ENCODE measurements around the gene MYOF. TPM values are rescaled to one million over a fixed set of nuclear protein-coding genes. Genes with fewer than 3 reads are reported as not detected.

MYOF gene
- total and polyA plus RNA-seq, 10 of the 15 experiments (the other 5 are each of a cell fraction or from before 2014, with no cell fraction given) = 0.02 to 0.59 (median 0.17) TPM

DNA sequence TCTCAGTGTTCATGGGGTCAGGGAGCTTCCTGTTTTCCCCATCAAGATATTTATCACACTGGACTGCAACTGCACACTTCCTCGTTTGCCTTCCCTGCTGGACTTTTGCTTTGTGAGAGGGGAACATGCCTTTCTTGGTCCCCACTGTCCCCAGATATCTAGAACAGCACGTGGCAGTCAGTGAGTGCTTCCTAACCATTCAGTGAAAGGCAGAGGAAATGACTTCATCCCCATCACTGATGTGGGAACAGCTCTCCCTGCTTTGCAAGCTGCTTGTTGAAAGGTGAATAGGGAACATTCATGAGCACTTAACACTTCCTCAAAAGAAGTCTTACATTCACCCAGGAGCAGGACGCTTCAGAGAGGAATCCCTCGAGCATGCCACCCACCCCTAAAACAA, 135.4 kb downstream of the MYOF start (continued):
- TF ChIP-seq, protein P1, sequence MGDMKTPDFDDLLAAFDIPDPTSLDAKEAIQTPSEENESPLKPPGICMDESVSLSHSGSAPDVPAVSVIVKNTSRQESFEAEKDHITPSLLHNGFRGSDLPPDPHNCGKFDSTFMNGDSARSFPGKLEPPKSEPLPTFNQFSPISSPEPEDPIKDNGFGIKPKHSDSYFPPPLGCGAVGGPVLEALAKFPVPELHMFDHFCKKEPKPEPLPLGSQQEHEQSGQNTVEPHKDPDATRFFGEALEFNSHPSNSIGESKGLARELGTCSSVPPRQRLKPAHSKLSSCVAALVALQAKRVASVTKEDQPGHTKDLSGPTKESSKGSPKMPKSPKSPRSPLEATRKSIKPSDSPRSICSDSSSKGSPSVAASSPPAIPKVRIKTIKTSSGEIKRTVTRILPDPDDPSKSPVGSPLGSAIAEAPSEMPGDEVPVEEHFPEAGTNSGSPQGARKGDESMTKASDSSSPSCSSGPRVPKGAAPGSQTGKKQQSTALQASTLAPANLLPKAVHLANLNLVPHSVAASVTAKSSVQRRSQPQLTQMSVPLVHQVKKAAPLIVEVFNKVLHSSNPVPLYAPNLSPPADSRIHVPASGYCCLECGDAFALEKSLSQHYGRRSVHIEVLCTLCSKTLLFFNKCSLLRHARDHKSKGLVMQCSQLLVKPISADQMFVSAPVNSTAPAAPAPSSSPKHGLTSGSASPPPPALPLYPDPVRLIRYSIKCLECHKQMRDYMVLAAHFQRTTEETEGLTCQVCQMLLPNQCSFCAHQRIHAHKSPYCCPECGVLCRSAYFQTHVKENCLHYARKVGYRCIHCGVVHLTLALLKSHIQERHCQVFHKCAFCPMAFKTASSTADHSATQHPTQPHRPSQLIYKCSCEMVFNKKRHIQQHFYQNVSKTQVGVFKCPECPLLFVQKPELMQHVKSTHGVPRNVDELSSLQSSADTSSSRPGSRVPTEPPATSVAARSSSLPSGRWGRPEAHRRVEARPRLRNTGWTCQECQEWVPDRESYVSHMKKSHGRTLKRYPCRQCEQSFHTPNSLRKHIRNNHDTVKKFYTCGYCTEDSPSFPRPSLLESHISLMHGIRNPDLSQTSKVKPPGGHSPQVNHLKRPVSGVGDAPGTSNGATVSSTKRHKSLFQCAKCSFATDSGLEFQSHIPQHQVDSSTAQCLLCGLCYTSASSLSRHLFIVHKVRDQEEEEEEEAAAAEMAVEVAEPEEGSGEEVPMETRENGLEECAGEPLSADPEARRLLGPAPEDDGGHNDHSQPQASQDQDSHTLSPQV (IDR thresholded peaks at IDR 0.05) = no peak

DNA sequence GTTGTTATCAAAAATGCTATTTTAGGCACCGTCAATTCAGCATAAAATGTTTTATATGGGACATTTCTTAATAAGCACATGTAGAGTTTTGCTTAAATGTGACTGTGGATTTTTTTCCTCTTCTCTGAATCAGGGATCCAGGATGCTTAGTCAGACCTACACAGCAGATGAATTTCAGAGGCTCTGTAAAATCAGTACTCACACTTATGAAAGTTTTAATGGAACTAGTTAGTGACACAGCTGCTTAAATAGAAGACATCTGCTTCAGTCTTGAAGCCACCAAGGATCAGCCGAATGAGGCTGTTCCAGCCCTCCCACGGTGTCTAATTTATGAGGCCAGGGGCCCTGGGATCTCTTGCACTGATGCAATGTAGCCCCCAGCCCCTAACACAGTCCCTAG, 136.0 kb downstream of the MYOF start:
- no peak overlapping the region for H3K9ac ChIP-seq (ENCODE audit: control insufficient read depth, insufficient read depth, low read length)
- intact Hi-C loops (cut with micrococcal nuclease; ENCODE audit: unreplicated experiment) = loop anchor here (5.0 kb wide), 1 partner anchor 34 kb away; no protein-coding TSS in a partner anchor
- WGBS (ENCODE audit: insufficient coverage, insufficient replicate concordance, low lambda C conversion rate, missing lambda C conversion rate) = 48% methylated on average over 3 of the region's 3 CpGs
- ChIA-PET RAD21 (ENCODE audit: unreplicated experiment) (interaction anchor here (1.3 kb wide), 1 partner anchor 230 kb away, joined by 4 read pairs; no protein-coding TSS in a partner anchor), CTCF (interaction anchor here (1.2 to 1.6 kb wide), 3 partner anchors 9 to 136 kb away, joined by 3 to 5 read pairs (median 3); partner anchors contain the start of gene MYOF), SMC1A (ENCODE audit: uncharacterized antibody, unreplicated experiment) (no interaction called here), POLR2A (no interaction called here)
- H2AFZ ChIP-seq (ENCODE audit: control insufficient read depth, low read depth, low read length) = no peak overlapping the region
- TF ChIP-seq HDAC6 (IDR thresholded peaks at IDR 0.05; ENCODE audit: unreplicated experiment) (no peak), EGR1 (IDR thresholded peaks at IDR 0.05; ENCODE audit: borderline replicate concordance in 1 of 2, low read depth in 2 of 2, low read length in 2 of 2) (no peak)
- in situ Hi-C loops (cut with MboI) = no loop called here
- no peaks in the 10 kb centered on the region for H3K9me3 ChIP-seq (replicated peaks; ENCODE audit: control insufficient read depth, insufficient read depth, low read length)
- no peak overlapping the region for H3K4me3 ChIP-seq
- no peak for DNase-seq (ENCODE audit: low read depth, low spot score)
- peaks cover 12% of the 10 kb centered on the region for H3K4me1 ChIP-seq (ENCODE audit: control insufficient read depth, insufficient read depth, low read length)
- no peaks in the 10 kb centered on the region for H3K79me2 ChIP-seq (ENCODE audit: control insufficient read depth, insufficient read depth, low read length)
- no peaks in the 10 kb centered on the region for H3K36me3 ChIP-seq (ENCODE audit: control insufficient read depth in 2 of 2, insufficient read depth in 2 of 2, low read length in 1 of 2)
- H3K27me3 ChIP-seq (replicated peaks in 1 of 2; ENCODE audit: control insufficient read depth in 2 of 2, insufficient read depth in 2 of 2, low read length in 1 of 2) = no peaks in the 10 kb centered on the region; a peak in 1 of 4 replicates
- no peak overlapping the region for H3K27ac ChIP-seq (ENCODE audit: control insufficient read depth, insufficient read depth)
- no peak for FAIRE-seq
- no peak overlapping the region for H3K4me2 ChIP-seq (ENCODE audit: control insufficient read depth, insufficient read depth)
- ATAC-seq = no peak
- no peaks in the 10 kb centered on the region for H4K20me1 ChIP-seq (ENCODE audit: control insufficient read depth, insufficient read depth)
- BruUV-seq (replicated peaks) = no TSS peak

All from GM12878 (cell line).